ENCODE results near the gene VIP.
"Not testable (repeated sequence)": the region's sequence is repeated elsewhere in the genome, so short reads cannot be mapped to it uniquely, and the experiment has no call there.

Gene VIP

GRCh38 chr6:152750694-152751093, at the start of gene VIP:
Gene VIP, plus strand, starts transcription at chr6:152750797. Its CDS starts 1,381 bp downstream, at chr6:152752178.
- DNase-seq, result no peak

DNA sequence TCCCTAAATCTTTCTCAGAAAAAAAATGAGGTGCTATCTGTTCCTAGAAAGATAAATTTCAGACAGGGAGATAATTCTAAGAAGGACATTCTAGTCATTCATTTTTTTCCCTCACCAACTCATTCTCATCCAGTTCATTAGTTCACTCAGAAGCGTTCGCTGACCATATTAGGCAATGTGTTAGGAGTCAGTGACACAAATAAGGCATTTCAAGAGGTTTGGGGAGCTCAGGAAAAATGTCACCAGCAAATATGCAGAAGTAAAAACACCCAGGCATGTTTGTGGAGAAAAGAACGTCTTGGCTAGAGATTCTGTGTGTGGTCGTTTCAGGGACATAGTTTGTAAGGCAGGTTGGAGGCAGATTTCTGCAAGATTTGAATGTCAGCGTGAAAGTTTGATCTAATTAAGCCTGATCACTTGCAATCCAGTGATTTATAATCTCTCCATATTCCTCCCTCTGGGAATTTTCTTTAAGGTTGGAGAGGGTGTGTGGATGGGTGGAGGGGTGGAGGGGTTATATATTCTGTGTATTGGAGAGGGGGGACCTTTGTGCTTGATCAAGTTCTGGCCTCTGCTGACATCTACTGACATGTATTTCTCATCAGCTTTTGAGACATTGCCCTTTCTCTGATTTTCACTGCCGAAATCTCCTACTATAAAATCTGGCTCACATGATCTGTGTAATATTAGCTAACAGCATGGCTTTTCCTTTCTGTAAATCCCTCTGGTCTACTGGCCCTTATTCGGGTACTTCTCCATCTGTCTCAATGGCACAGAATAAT, 49.3 kb upstream of the VIP start:
- no peak for DNase-seq

GRCh38 chr6:152701863-152702401, 48.7 kb upstream of the VIP start:
- no peak for DNase-seq

DNA sequence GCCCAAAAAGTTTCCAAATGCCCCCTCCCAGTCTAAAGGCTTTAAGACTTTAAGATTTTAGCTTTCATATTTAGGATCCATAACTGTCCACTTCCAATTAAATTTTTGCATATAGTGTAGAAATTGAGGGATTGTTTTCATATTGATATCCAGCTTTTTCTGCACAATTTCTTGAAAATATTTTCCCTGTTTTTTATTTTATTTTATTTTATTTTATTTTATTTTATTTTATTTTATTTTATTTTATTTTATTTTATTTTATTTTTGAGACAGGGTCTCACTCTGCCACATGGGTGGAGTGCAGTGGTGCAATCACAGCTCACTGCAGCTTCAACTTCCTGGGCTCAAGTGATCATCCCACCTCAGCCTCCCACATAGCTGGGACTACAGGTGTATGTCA, 46.8 kb upstream of the VIP start:
- DNase-seq, result not testable (repeated sequence)

DNA sequence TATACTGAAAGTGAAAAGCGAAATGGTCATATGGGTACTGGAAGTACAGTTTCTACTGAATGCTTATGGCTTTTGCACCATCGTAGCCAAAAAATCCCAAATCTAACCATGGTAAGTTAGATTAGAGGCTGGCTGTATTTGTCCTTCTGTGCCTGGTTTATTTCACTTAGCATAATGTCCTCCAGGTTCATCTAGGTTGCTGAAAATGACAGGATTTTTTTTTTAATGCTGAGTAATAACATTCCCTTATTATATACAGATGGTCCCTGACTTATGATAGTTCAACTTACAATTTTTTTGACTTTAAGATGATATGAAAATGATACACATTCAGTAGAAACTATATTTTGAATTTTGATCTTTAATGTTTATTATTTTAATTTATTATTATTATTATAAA, 45.3 kb upstream of the VIP start:
- DNase-seq, result no peak

GRCh38 chr6:152716322-152716721, 34.3 kb upstream of the VIP start:
- no peak for DNase-seq

GRCh38 chr6:152720974-152721373, 29.6 kb upstream of the VIP start:
- peak; percentile 63 to 64 for DNase-seq

- DNase-seq, result no peak
Observed at GRCh38 chr6:152721956-152722355, 28.6 kb upstream of the VIP start.

- DNase-seq, result no peak
Observed at GRCh38 chr6:152723398-152723797, 27.2 kb upstream of the VIP start.

DNA sequence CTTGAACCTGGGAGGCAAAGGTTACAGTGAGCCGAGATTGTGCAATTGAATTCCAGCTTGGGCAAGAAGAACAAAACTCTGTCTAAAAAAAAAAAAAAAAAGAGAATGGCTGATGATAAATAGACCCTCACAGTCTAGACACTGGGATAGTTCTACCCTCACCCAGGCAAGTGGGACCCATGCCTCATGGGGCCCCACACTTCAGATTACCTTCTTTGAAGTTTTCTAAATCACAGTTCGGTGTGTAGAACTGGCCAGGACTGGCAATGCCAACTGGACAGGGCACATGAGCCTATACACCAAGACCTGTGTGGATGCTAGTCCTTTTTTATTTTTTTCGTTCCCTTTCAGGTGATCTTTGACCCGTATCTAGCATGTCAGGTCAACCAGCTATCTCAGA, 24.3 kb upstream of the VIP start:
- no peak for DNase-seq

DNA sequence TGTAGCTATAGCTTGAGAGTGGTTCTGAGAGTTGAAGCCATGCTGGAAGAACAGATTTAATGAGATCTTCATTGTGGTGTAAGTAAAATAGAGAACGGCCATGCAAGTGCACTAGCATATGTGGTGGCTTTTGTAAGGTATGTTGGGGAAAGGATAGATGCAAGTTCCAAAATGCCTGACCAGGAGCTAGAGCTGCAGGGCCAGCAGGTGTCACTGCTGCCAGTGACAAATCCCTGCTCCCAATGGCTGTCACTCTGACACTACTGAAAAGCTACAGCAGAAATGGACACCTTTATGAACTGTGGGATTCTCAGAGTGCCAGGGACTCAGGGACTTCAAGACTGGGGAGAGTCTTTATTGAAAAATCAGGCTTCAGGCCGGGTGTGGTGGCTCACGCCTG, 23.1 kb upstream of the VIP start:
- DNase-seq, result no peak

GRCh38 chr6:152734630-152735029, 16.0 kb upstream of the VIP start:
- DNase-seq, result no peak

DNA sequence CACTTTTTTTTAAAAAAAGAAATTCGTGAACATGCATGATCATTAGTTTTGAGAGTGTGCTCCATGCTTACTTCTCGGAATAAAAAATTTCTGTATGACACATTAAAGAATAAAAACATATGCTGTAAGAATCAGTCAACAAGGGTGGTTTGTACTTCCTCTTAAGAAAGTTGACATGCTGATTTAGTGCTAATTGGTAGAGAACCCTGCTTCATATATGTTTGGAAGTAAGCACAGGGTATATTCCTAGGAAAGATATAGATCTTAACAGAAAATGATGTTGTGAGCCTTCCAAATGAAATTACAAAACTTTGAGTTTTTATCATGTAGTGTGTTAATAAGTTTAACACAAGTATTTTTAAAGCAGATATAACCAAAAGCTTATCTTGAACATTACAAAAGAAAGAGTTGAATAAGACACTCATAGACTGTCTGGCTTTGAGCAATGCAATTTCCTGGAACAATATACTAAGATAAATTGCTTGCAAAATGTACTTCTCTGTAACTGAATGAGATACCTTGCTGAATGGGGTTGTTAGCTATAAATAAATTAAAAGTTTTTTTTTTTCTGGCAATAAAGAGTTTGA, 13.8 kb upstream of the VIP start:
- DNase-seq, result no peak

GRCh38 chr6:152745509-152746171, 5.0 kb upstream of the VIP start:
- DNase-seq, result no peak

DNA sequence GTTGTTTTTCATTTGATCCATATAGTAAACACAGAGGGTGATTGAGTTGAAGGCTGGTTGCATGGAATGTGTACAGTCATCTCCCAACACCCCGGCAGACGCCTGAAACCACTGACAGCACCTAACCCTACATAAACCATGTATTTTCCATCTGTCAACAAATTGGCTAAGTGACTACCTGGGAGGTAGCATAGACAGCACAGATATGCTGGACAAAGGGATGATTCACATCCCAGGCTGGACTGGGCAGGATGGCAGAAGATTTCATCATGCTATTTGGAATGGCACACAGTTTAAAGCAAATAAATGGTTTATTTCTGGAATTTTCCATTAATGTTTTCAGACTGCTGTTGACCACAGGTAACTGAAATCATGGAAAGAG, 4.4 kb upstream of the VIP start:
- DNase-seq, result no peak

- DNase-seq, result peak in 1 of 2 experiments; percentile 25
Observed at GRCh38 chr6:152748843-152749242, 1.8 kb upstream of the VIP start.

DNA sequence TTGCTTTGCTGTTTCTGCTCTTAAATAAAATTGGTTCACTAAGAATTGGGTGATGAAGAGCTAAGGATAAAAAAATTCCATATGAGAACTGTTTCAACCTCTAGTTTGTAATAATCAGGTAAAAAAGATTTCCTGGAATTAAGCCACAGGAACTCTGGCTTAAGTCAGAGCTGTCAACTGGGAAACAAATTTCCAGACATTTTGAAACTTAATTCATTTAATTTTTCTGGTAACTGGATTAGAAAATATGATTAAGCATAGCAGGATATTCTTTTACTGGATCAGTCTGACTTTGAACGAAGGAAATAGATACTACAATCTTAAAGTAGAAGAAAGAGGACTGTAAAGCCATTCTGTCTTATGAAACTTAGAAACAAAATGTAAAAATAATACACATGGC, 1.3 kb upstream of the VIP start:
- no peak for DNase-seq

GRCh38 chr6:152765331-152765730, 14.7 kb downstream of the VIP start:
- no peak for DNase-seq

DNA sequence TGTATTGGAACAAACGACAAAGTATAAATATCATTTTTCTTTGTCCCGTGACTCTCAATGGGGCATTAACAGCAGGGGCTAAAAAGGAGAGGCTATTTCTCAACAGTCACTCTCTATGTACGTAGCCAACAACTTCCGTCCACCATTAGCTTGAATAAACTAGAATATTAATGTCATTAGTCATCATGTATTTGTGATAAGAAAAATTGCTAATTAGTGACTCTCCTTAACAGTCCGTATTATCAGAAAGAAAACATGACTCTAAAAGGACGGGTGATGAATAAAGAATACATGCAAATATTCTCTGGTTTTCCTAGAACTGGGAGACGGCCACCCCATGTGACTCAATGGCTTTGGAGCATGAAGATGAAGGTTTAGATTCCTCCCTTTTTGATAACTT, 18.6 kb downstream of the VIP start:
- DNase-seq, result no peak

- DNase-seq, result no peak
Observed at GRCh38 chr6:152769993-152770392, 19.4 kb downstream of the VIP start.

- DNase-seq, result no peak
Observed at GRCh38 chr6:152771061-152771687, 20.6 kb downstream of the VIP start.

- DNase-seq, result no peak
Observed at GRCh38 chr6:152775428-152775827, 24.8 kb downstream of the VIP start.

DNA sequence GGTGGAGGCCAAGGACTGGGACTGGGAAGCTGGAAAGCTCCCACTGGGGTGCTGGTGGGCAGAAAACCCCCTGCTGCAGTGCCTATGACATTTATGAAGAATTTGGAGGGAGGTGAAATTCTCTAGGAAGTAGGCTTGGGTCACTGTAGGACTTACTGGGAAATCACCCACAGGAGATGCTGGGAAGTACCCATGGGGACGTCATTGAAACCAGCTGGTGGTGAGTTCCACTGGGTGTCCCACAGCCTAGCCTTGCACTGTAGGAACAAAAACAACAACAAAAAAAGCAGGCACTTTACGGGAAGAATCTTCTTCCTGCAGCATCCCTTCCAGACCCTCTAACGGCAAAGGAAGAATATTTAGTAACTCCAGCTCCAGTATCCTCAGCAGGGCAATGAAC, 26.2 kb downstream of the VIP start:
- DNase-seq, result no peak
